Right lobe of liver (tissue), 4 donors: ENCODE results near the gene COX6A2.

Source experiments
- CTCF ChIP-seq, 4 donors: fragments of 200-600 bp in 3 of 4; fragments of 450-650 bp in 1 of 4; IDR thresholded peaks; one replicate each; pipeline versions ENCODE4 v1.5.1 to v1.8.0; 2016 to 2022; ENCODE audit warnings: antibody characterized with exemption in 4 of 4, mild to moderate bottlenecking in 2 of 4
- POLR2A ChIP-seq: fragments of 450-650 bp; IDR thresholded peaks from one replicate; pipeline ENCODE4 v1.6.1; 2017; ENCODE audit warnings: antibody characterized with exemption, mild to moderate bottlenecking
- donor health status: DM: no; HTN: no; CAD: no.
- donor health status: DM: no; HTN: no; CAD: no.
- donor health status: DM: no; HTN: yes; CAD: no.

DNA sequence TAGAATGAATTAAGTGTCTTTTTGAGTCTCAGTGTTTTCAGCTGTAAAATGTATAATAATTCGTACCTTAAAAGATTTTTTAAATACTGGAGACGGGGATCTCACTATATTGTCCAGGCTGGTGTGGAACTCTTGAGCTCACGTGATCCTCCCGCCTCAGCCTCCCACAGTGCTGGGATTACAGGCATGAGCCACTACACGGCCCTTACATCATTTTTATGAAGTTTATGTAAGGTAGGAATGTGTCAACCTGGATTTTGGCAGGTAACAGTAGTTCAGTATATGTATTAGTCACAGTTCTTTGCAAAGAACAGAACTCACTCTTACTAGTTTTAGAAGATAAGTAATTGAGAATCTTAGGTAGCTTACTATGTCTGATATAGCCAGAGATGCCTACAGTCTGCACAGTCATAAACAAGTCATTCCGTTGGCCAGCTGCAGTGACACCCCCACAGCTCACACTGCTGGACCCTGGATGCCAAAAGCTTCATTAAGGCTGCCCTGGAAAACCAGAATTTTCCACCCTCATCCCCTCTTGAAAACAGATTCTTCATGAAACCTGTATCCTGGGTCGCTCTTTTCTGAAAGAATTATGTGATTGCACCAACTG is 583 bp upstream of the COX6A2 start:
- TF ChIP-seq POLR2A = no peak
- no peak for TF ChIP-seq CTCF (IDR thresholded peaks at IDR 0.05)
